ENCODE data around the gene ANKRD12. TPM values are rescaled to one million over a fixed set of nuclear protein-coding genes. Genes with fewer than 3 reads are reported as not detected.

Gene ANKRD12
- total and polyA plus RNA-seq, 10 of the 15 experiments (the other 5 are each of a cell fraction or from before 2014, with no cell fraction given) = 5.9 to 45.7 (median 20.2) TPM

DNA sequence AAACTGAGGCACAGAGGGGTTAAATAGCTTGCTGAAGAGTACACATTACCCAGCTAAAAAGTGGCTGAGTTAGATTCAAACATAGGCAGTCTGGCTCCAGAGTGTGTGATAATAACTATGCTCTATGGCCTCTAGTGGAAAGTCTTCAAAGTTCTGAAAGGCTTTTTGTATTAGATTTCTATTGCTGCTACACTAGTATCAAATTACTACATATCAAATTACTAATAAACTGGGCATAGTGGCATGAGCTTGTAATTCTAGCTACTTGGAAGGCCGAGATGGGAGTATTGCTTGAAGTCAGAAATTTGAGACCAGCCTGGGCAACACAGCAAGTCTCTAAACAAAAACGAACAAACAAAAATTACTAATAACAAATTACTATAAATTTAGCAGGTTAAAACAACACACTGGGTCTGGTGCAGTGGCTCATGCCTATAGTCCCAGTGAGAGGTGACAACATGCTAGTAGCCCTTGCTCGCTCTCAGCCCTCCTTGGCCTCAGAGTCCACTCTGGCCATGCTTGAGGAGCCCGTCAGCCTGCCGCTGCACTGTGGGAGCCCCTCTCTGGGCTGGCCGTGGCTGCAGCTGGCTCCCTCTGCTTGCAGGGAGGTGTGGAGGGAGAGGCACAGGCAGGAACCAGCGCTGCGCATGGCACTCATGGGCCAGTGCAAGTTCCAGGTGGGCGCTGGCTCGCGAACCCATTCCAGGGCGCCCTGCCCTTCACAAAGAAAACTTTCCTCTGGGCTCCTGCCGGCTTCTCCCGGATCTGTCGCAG, 159.8 kb downstream of the ANKRD12 start:
- no peak overlapping the region for H3K4me2 ChIP-seq (ENCODE audit: control insufficient read depth, insufficient read depth)
- ATAC-seq (no peak), DNase-seq (ENCODE audit: low read depth, low spot score) (no peak), FAIRE-seq (no peak)
- no peak overlapping the region for H2AFZ ChIP-seq (ENCODE audit: control insufficient read depth, low read depth, low read length)
- no peaks in the 10 kb centered on the region for H3K27me3 ChIP-seq (replicated peaks in 1 of 2; ENCODE audit: control insufficient read depth in 2 of 2, insufficient read depth in 2 of 2, low read length in 1 of 2)
- BruUV-seq (replicated peaks) = no TSS peak
- H3K27ac ChIP-seq (ENCODE audit: control insufficient read depth, insufficient read depth) = no peak overlapping the region
- intact Hi-C loops (cut with micrococcal nuclease; ENCODE audit: unreplicated experiment) = no loop called here
- POLR2A ChIA-PET = no interaction called here
- SMC1A ChIA-PET (ENCODE audit: uncharacterized antibody, unreplicated experiment) = interaction anchor here (0.8 to 1.5 kb wide), 2 partner anchors 21 to 175 kb away, joined by 3 read pairs; no protein-coding TSS in a partner anchor
- CTCF ChIA-PET = no interaction called here
- no peak overlapping the region for H3K9ac ChIP-seq (ENCODE audit: control insufficient read depth, insufficient read depth, low read length)
- no peak overlapping the region for H3K4me3 ChIP-seq
- H3K79me2 ChIP-seq (ENCODE audit: control insufficient read depth, insufficient read depth, low read length) = no peaks in the 10 kb centered on the region
- H3K36me3 ChIP-seq (ENCODE audit: control insufficient read depth in 2 of 2, insufficient read depth in 2 of 2, low read length in 1 of 2) = no peaks in the 10 kb centered on the region
- 73% methylated on average over 15 of the region's 15 CpGs for WGBS (ENCODE audit: insufficient coverage, insufficient replicate concordance, low lambda C conversion rate, missing lambda C conversion rate)
- H4K20me1 ChIP-seq (ENCODE audit: control insufficient read depth, insufficient read depth) = no peaks in the 10 kb centered on the region
- RAD21 ChIA-PET (ENCODE audit: unreplicated experiment) = interaction anchor here (0.7 kb wide), 1 partner anchor 741 kb away, joined by 3 read pairs; no protein-coding TSS in a partner anchor
- in situ Hi-C loops (cut with MboI) = no loop called here
- peaks cover 5% of the 10 kb centered on the region; the same call in 2 of the 3 replicates for H3K9me3 ChIP-seq (replicated peaks; ENCODE audit: control insufficient read depth, insufficient read depth, low read length)
- H3K4me1 ChIP-seq (ENCODE audit: control insufficient read depth, insufficient read depth, low read length) = no peaks in the 10 kb centered on the region
- TF ChIP-seq NFYB (IDR thresholded peaks at IDR 0.05; ENCODE audit: insufficient read depth, low read depth, low read length) (no peak), BACH1 (IDR thresholded peaks at IDR 0.05; ENCODE audit: borderline replicate concordance) (no peak), CBX5 (IDR thresholded peaks at IDR 0.05; ENCODE audit: low read depth) (no peak), HDAC2 (IDR thresholded peaks at IDR 0.05) (no peak), IKZF2 (IDR thresholded peaks at IDR 0.05) (no peak), MXI1 (IDR thresholded peaks at IDR 0.05; ENCODE audit: low read depth, low read length) (no peak), ELK1 (IDR thresholded peaks at IDR 0.05; ENCODE audit: low read depth, low read length) (no peak), CBX3 (IDR thresholded peaks at IDR 0.05; ENCODE audit: borderline replicate concordance, low read depth) (no peak), KAT2A (conservative IDR thresholded peaks at IDR 0.05; ENCODE audit: control insufficient read depth, low read depth, low read length) (no peak), HDAC6 (IDR thresholded peaks at IDR 0.05; ENCODE audit: unreplicated experiment) (no peak)
- TF ChIP-seq, protein P1, sequence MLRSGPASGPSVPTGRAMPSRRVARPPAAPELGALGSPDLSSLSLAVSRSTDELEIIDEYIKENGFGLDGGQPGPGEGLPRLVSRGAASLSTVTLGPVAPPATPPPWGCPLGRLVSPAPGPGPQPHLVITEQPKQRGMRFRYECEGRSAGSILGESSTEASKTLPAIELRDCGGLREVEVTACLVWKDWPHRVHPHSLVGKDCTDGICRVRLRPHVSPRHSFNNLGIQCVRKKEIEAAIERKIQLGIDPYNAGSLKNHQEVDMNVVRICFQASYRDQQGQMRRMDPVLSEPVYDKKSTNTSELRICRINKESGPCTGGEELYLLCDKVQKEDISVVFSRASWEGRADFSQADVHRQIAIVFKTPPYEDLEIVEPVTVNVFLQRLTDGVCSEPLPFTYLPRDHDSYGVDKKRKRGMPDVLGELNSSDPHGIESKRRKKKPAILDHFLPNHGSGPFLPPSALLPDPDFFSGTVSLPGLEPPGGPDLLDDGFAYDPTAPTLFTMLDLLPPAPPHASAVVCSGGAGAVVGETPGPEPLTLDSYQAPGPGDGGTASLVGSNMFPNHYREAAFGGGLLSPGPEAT (IDR thresholded peaks at IDR 0.05; ENCODE audit: low read depth) = no peak
- TF ChIP-seq, protein P2, sequence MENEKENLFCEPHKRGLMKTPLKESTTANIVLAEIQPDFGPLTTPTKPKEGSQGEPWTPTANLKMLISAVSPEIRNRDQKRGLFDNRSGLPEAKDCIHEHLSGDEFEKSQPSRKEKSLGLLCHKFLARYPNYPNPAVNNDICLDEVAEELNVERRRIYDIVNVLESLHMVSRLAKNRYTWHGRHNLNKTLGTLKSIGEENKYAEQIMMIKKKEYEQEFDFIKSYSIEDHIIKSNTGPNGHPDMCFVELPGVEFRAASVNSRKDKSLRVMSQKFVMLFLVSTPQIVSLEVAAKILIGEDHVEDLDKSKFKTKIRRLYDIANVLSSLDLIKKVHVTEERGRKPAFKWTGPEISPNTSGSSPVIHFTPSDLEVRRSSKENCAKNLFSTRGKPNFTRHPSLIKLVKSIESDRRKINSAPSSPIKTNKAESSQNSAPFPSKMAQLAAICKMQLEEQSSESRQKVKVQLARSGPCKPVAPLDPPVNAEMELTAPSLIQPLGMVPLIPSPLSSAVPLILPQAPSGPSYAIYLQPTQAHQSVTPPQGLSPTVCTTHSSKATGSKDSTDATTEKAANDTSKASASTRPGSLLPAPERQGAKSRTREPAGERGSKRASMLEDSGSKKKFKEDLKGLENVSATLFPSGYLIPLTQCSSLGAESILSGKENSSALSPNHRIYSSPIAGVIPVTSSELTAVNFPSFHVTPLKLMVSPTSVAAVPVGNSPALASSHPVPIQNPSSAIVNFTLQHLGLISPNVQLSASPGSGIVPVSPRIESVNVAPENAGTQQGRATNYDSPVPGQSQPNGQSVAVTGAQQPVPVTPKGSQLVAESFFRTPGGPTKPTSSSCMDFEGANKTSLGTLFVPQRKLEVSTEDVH (IDR thresholded peaks at IDR 0.05; ENCODE audit: low read depth, partially characterized antibody) = no peak
- TF ChIP-seq, protein P3, sequence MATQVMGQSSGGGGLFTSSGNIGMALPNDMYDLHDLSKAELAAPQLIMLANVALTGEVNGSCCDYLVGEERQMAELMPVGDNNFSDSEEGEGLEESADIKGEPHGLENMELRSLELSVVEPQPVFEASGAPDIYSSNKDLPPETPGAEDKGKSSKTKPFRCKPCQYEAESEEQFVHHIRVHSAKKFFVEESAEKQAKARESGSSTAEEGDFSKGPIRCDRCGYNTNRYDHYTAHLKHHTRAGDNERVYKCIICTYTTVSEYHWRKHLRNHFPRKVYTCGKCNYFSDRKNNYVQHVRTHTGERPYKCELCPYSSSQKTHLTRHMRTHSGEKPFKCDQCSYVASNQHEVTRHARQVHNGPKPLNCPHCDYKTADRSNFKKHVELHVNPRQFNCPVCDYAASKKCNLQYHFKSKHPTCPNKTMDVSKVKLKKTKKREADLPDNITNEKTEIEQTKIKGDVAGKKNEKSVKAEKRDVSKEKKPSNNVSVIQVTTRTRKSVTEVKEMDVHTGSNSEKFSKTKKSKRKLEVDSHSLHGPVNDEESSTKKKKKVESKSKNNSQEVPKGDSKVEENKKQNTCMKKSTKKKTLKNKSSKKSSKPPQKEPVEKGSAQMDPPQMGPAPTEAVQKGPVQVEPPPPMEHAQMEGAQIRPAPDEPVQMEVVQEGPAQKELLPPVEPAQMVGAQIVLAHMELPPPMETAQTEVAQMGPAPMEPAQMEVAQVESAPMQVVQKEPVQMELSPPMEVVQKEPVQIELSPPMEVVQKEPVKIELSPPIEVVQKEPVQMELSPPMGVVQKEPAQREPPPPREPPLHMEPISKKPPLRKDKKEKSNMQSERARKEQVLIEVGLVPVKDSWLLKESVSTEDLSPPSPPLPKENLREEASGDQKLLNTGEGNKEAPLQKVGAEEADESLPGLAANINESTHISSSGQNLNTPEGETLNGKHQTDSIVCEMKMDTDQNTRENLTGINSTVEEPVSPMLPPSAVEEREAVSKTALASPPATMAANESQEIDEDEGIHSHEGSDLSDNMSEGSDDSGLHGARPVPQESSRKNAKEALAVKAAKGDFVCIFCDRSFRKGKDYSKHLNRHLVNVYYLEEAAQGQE (IDR thresholded peaks at IDR 0.05; ENCODE audit: low read depth, low read length) = no peak

All from GM12878 (cell line).